ENCODE data around the gene ETV6.
"Not testable (repeated sequence)": the region's sequence is repeated elsewhere in the genome, so short reads cannot be mapped to it uniquely, and the experiment has no call there.

ETV6 gene

DNA sequence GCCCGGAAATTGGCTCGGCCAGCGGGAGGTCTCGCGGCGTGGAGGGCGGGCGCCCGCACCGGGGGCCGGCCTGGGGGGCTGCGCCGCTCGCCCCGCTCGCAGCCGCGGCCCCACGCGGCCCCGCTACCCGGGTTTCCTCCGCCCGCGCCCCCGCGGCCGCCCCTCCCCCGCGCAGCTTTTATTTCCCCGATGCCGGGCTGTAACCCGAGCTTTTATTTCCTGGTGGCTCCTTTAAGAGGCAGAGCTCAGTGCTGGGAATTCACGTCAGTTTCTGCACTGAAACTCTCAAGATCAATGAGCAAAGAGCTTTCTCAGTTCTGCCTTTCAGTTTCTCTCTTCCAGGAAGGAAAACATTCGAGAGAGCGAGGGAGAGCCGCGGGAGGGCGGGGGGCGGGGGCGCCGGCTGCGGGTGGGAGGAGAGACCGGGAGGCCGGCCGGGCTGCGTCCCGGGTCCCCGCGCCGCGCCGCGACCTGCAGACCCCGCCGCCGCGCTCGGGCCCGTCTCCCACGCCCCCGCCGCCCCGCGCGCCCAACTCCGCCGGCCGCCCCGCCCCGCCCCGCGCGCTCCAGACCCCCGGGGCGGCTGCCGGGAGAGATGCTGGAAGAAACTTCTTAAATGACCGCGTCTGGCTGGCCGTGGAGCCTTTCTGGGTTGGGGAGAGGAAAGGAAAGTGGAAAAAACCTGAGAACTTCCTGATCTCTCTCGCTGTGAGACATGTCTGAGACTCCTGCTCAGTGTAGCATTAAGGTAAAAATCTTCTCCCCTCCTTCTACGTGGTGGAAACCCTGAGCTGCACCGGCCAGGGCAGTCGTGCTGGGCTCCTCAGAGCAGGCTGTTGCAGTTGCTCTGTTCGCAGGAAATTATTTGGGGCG, at the start of gene ETV6:
TSS of gene ETV6 (plus strand) at position 262 of the 873 bp plus-strand sequence. CDS start at position 716, 454 bp downstream.
- DNase-seq, result peak; percentile 80

DNA sequence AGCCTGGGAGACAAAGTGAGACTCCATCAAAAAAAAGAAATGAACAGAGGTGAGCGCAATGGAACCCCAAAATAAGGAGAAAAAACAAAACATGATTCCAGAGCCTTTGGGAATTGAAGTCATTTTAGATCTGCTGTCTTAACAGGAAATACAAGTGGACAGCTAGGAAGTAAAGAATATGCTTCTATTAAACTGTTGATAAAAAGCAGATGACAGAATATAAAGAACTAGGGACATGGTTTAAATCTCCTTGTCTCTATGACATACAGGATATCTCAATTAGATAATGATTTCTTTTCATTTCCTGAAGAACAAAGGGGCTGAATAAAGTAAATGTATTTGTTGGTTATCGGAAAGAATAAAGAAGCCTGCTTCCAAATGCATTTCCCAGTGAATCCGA, 49.3 kb upstream of the ETV6 start:
- no peak for DNase-seq

DNA sequence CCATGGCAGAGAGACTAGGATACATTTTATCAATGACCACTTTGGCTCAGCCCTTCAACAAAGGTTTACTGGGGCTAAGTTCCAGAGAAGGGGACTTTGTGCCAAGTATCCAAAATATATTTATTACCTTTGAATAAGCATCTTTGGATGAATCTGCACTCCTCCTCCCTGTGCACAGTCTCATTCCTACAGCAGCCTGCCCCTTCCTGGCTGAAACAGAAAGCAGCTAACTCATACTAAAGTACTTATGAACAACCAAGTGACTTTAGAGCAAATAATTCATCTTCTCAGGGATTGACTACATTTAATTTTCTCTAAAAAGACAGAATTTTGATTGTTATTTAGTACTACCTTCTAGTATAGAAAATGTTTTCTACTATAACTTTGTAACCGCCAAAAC, 47.8 kb upstream of the ETV6 start:
- DNase-seq, result no peak

DNA sequence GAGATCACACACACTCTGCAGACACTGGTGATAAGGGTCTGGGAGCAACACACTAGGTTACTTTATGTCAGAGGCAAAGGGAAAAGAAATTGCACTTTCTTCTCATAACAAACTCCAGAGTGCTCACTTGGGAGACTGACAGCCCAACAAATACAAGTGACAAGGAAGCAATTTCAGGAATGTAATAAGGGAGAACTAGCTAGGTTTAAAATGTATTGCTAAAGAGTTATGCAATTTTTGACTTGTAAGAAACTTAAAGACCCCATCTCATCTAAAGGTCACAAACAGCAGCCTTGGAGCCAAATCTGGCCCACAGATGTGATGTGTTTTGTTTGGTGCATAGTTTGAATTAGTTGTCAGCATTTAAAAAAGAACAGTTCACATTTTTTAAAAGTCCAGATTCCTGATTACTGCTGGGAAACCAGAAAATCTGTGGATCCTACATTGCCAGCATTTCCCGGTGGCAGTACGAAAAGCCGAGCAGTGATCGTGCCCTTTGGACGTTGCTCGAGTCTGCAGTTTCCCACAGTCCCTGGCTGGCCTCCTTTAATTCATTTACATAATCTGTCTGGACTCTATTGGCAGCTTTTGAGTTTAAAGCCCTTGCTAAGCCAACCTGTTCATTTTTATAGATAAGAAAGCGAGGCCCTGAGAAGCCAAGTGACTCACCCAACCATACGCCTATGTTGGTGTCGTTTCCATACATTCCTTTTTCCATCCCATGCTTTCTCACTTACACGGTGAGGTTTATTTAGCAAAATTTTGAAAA, 42.0 kb upstream of the ETV6 start:
- no peak for DNase-seq

DNA sequence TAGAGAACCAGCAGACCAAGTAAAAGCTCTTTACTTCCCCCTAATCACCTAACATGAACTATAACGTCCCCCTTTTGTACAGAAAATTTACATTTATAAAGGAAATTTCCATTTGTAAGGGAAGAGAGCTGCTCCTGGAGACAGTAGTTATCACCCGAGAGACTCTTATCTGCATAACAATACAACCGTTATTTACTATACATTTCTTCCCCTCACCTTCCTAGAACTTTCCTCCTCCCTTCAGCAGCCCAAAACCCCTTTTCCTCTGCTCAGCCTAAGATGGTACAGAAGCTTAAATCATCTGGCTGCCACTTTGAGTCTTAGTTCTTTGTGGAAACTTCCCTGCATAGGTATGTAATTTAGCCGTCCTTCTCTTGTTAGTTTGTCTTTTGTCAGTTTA, 40.4 kb upstream of the ETV6 start:
- no peak for DNase-seq

DNA sequence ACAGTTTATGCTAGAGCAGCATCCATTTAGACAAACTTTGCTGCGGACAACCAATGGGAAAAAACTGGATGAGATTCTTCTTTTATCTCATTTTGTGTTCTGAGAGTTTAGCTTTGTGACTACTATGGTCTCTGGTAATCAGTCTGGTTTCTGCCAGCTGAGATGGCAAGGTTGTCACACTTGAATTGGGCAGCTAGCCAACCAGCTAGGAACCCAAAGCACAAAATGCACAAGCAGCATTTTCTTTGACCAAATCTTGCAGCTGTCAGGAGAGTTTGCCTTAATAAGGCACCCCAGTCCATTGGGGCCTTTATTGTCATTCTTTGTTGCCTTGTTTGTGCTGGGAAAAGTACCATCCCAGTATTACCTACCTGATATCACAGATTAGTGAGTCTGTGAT, 34.0 kb upstream of the ETV6 start:
- DNase-seq, result no peak

DNA sequence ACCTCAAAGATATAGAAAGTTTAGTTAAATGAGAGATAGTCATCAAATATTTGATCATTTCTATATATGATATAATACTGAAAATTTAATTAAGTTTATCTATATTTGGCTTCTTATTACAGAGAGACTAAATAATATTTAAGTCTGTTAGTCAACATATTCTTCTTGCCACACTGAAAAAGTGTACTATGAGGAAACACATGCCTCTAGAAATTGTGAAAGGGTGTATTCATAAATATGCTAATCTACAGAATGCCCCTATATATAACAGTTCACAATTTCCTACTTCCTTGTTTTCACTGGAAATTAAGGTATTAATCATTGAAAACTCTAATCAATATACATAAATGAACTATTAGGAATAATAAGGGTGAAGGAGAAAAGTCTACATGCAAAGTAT, 31.4 kb upstream of the ETV6 start:
- no peak for DNase-seq

DNA sequence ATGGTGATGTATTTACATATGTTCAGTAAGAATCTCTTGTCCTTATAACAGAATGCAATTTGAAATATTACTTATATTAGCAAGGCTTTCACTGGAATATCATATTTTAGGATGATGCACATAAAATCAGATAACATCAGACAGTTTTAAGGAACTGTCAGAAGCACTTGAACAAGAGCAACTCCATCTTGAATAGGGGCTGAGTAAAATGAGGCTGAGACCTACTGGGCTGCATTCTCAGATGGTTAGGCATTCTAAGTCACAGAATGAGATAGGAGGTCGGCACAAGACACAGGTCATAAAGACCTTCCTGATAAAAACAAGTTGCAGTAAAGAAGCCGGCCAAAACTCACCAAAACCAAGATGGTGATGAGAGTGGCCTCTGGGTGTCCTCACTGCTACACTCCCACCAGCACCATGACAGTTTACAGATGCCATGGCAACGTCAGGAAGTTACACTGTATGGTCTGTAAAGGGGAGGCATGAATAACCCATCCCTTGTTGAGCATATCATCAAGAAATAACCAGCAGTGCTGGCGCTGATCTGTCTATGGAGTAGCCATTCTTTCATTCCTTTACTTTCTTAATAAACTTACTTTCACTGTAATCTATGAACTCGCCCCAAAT, 27.6 kb upstream of the ETV6 start:
- no peak for DNase-seq

DNA sequence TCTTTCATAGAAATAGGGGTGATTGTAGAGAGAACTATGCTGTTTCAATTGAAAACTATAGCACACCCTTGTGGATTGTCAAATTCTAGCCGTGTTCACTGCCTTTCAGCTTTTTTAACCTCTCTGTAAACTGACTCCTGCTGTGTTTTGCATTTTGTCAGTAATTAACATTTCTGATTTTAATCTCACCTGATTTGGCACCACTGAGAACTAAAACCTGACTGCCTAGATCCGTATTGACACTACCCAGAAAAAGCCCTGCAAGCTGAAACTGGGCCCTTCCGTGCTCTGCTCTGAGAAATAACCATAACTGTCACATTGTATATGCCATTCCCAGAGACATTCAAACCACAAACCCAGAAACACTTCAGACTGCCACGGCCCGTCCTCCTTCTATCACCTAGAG, 26.6 kb upstream of the ETV6 start:
- DNase-seq, result no peak

DNA sequence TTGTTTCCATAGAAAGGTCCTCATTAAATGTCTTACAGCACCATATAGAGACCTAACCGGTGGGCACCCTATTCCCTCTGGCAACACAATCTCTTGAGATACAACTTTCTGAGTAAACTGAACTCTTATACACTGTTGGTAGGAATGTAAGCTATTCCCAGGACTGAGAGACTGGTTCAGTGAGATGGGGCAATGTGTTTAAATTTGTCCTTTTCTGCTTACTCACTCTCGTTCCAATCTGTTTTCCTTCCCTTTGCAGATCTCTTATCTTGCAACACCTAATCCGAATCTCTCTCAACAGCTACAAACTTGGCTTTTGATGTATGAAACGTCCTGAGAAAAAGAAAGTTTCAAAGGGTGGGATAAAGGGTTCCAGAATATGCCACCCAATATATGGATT, 26.1 kb upstream of the ETV6 start:
- DNase-seq, result no peak

DNA sequence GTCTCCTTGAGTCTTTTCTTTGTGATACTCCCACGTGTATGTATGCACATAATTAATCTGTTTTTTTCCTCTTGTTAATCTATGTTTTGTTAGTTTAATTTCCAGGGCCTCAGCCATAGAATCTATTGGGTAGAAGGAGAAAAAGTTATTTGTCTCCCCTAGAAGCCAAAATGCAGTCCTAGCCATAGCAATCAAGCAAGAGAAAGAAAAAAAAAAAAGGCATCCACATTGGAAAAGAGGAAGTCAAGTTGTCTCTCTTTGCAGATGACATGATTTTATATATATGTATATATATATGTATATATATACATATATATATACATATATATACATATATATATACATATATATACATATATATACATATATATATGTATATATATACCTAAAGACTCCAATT, 25.4 kb upstream of the ETV6 start:
- no peak for DNase-seq

DNA sequence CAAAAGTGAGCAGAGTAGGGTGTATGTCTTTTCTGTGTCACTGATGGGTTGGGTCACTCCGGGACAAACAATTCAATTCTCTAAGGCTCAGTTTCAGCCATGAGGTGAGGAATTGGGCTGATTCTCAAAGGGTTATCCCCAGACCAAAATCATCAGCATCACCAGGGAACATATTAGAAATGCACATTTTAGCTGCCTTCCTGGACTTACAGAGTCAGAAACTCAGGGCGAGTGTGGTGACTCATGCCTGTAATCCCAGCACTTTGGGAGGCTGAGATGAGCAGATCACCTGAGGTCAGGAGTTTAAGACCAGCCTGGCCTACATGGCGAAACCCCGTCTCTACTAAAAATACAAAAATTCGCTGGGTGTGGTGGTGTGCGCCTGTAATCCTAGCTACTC, 21.8 kb upstream of the ETV6 start:
- DNase-seq, result not testable (repeated sequence)

DNA sequence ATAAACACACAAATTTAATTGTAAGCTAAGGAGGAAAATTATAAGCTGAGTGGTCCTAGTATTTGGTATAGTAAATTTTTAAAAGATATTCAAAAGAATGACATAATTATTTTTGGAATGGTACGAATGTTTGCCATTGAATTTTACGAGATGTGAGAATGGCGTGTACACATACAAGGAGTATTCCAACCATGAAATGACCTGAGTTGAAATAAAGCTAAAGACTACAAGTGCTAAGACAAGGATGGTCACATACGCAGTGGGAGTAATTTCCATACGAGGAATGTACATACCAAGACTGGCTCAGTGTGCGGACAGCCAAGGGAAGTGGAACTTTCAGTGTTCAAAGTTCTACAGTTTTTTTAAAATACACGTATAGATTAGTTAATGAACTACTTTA, 21.1 kb upstream of the ETV6 start:
- no peak for DNase-seq

DNA sequence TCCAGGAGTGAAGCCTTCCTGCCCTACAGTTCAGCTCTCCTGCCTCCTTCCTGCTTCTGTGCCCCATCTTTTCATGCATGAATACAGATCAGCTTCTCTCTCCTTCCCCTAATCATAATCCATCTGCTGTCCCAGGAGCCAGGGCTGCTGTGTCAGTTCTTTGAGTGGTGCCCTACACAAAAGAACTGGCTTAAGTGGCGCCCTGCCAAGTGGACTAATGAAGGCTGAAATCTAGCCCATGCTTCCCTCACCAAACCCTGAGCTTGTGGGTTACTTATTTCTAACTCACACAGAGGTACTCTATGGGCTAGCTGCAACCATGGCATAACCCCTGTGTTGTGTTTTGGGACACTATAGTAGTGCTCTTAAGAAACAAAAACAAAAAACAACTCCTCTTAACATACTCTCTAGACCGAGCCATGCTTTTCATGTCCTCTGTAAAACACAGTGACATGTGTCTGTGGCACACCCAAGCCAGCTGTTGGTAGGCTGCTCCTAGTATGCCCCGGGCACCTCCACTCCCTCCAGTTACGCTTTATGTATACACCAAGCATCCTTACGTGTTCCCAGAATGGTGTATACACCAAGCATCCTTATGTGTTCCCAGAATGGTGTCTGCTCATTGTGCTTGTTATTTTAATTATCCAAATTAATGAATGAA, 19.3 kb upstream of the ETV6 start:
- peak; percentile 66 for DNase-seq

DNA sequence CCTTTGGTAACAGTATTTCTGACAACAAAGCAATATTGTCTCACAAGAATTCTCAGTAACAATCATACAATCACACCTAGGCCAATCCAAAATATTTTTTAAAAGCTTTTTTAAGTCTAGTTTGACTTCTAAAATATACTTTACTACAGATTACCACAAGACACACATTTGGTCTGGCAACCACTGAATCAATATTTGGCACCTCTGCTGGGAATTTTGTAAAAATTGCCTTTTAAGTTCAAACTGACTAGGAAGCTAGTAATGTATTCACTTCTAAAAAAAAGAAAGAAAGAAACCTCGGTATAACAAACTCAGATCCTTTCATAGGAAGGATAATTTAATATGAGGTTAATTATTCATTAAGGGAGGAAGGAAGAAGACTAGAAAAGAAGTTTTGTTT, 18.2 kb upstream of the ETV6 start:
- no peak for DNase-seq

DNA sequence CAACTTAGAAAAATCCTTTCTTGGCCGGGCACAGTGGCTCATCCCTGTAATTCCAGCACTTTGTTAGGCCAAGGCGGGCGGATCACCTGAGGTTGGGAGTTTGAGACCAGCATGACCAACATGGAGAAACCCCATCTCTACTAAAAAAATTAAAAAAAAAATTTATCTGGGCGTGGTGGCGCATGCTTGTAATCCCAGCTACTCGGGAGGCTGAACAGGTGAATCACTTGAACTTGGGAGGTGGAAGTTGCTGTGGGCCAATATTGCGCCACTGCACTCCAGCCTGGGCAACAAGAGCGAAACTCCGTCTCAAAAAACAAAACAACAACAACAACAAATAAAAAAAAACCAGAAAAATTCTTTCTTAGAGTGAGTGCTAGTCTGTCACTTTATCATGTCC, 17.6 kb upstream of the ETV6 start:
- not testable (repeated sequence) for DNase-seq

DNA sequence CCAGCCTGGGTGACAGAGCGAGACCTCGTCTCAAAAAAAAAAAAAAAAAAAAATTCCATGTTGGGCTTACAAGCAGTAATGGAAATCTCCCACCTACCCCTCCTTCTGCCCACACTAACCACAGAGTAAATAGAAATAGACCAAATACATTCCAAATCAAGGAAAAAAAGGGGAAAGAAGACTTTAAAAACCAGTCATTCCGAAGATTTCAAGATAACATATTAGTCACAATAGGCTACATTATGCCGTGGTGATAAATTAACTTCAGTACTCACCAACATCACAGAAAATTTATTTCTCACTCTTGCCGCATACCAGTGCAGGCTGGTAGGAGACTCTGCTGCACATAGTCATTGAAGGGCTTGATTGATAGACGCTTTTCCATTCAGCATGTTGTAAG, 15.5 kb upstream of the ETV6 start:
- DNase-seq, result no peak

DNA sequence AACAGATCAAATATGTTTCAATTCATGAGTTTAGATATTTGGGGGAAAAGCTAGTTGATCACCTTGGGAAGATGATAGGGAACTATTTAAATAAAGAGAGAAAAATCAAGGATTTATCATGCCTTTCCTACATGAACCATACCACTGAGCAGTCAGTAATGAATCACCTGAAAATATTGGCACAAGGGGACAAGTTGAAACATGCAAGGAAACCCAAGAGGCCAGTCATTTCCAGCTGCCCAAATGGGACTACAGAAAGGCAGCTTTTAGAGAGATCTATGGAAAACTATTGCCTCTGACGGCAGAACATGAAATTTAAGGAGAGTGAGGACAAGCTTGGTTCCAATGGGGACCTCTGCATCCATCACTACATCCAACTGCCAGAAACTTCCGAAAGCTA, 14.1 kb upstream of the ETV6 start:
- no peak for DNase-seq

DNA sequence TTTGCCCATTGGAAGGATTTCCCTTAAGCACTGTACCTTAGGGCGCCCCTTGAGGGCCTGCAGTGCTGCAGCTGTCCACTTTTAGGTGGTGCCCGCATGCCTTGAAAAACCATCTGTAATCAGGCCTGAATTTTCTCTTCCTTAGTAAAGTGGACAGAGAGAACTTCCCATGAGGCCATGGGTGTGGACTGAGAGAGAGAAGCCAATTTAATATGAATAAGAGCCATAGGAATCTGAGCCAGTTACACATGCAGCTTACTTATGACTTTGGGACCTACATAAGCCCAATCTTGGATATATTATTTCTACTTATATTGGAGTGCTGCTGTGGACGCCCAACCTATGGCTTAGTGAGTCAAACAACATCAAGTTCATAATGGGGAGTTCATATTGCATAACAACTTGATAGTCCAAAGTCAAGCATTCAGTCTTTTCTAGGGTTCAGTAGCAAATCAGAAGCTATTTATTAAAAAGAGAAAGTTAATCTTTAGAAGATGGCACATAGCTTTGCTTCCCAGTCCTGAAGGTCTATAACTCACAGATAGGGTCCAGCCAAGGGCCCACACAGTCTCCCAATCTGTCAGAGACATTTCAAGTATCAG, 11.1 kb upstream of the ETV6 start:
- no peak for DNase-seq

DNA sequence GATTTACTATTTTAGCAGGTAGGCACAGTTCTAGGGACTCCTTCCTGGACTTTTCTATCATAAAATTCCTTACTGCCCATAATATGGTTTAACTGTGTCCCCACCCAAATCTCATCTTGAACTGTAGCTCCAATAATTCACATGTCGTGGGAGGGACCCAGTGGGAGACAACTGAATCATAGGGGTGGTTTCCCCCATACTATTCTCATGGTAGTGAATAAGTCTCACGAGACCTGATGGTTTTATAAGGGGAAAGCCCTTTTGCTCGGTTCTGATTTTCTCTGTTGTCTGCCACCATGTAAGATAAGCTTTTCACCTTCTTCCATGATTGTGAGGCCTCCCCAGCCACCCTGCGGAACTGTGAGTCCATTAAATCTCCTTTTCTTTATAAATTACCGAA, 10.0 kb upstream of the ETV6 start:
- DNase-seq, result no peak

DNA sequence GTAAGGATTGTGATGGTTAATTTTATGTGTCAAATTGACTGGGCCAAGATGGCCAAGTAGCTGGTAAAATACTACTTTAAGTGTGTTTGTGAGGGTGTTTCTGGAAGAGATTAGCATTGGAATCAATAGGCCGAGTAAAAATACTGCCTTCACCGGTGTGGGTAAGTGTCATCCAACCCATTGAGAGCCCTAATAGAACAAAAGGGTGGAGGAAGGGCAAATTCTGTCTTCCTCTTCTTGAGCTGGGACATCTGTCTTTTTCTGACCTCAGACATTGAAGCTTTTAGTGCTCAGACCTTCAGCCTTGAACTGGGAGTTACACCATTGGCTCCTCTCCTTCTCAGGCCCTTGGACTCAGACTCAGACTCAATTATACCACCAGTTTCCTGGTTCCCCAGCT, 8.0 kb upstream of the ETV6 start:
- no peak for DNase-seq

DNA sequence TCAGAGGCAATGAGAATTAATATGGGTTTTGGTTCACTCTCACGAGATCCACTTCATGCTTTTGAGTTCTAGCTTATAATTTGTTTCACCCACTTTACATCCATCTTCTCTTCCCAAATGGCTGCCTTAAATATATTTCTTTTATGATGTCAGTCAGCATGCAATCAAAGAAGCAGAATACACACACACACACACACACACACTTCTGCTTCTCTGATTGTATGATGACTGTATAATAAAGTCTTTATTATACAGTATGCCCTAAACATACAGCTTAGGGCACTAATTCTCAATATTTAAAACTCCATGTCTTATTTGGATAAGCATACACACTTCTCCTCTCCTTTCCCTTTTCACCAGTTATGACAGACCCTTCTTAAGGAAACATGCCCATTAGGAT, 6.7 kb upstream of the ETV6 start:
- DNase-seq, result no peak

DNA sequence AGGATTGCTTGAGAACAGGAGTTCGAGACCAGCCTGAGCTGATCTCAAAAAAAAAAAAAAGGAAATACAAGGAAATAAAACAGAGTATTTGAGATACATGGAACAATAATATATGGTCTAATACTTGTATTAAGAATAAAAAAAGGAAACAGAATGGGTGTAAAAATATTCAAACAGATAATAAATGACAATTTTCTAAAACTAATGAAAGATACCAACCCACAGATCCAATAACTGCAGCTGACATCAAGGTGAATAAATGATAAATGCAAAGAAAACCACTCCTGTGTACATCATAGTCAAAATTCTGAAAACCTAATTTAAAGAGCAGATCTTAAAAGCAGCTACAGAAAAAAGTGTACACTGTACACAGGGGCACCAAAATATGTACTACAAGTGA, 4.1 kb upstream of the ETV6 start:
- DNase-seq, result no peak
